Embryonic facial prominence (tissue), 1 donor: ENCODE measurements around the gene GPC2.
"Not testable (repeated sequence)": the region's sequence is repeated elsewhere in the genome, so short reads cannot be mapped to it uniquely, and the experiment has no call there.

Experiments used
- DNase-seq: peaks from one replicate; pipeline ENCODE4 v3.0.0-alpha.2; 2016; ENCODE audit errors: extremely low spot score

The GPC2 gene

GRCh38 chr7:100204454-100204853, 27.3 kb upstream of the GPC2 start:
- no peak for DNase-seq

GRCh38 chr7:100200693-100201092, 23.5 kb upstream of the GPC2 start:
- DNase-seq = no peak

GRCh38 chr7:100198266-100198665, 21.1 kb upstream of the GPC2 start:
- DNase-seq = no peak

- DNase-seq = not testable (repeated sequence)
These were observed 18.7 kb upstream of the GPC2 start for GRCh38 chr7:100195901-100196322.

GRCh38 chr7:100195222-100195621, 18.0 kb upstream of the GPC2 start:
- DNase-seq = no peak

GRCh38 chr7:100192969-100193368, 15.8 kb upstream of the GPC2 start:
- no peak for DNase-seq

- not testable (repeated sequence) for DNase-seq
These were observed 15.2 kb upstream of the GPC2 start for GRCh38 chr7:100192281-100192862.

- DNase-seq = no peak
These were observed 14.6 kb upstream of the GPC2 start for GRCh38 chr7:100191775-100192174.

GRCh38 chr7:100190048-100190711, 13.0 kb upstream of the GPC2 start:
- no peak for DNase-seq

GRCh38 chr7:100189061-100189460, 11.9 kb upstream of the GPC2 start:
- DNase-seq = no peak

GRCh38 chr7:100185726-100186125, 8.5 kb upstream of the GPC2 start:
- no peak for DNase-seq

GRCh38 chr7:100183090-100183489, 5.9 kb upstream of the GPC2 start:
- not testable (repeated sequence) for DNase-seq

- DNase-seq = not testable (repeated sequence)
These were observed 5.4 kb upstream of the GPC2 start for GRCh38 chr7:100182616-100183015.

- not testable (repeated sequence) for DNase-seq
These were observed 2.9 kb upstream of the GPC2 start for GRCh38 chr7:100180084-100180483.

GRCh38 chr7:100176096-100177044, 811 bp downstream of the GPC2 start:
- DNase-seq = no peak

GRCh38 chr7:100175296-100175935, 1.8 kb downstream of the GPC2 start:
- DNase-seq = no peak

- DNase-seq = no peak
These were observed 2.6 kb downstream of the GPC2 start for GRCh38 chr7:100174582-100174981.

GRCh38 chr7:100173806-100174495, 3.2 kb downstream of the GPC2 start:
- no peak for DNase-seq

- no peak for DNase-seq
These were observed 5.3 kb downstream of the GPC2 start for GRCh38 chr7:100171840-100172239.

GRCh38 chr7:100171087-100171681, 6.0 kb downstream of the GPC2 start:
- no peak for DNase-seq
